ENCODE data around the gene RIPPLY3.

- TF ChIP-seq SP1 (IDR thresholded peaks at IDR 0.05) (no peak), BHLHE40 (IDR thresholded peaks at IDR 0.05; ENCODE audit: borderline replicate concordance) (no peak), FOXK2 (IDR thresholded peaks at IDR 0.05) (no peak), FOXM1 (IDR thresholded peaks at IDR 0.05; ENCODE audit: borderline replicate concordance) (no peak)
These were observed 29.4 kb upstream of the RIPPLY3 start for GRCh38 chr21:36976882-36977651.
